GM19240 (cell line): ENCODE data around the gene IMPDH2.

Experiments
- DNase-seq: peaks from one replicate; pipeline ENCODE4 v3.0.0; 2011; ENCODE audit warnings: low spot score; ENCODE audit not compliant: insufficient read length

The IMPDH2 gene

GRCh38 chr3:48984663-48985062 lies 44.5 kb downstream of the IMPDH2 start:
- DNase-seq: no peak

GRCh38 chr3:48983096-48983495 lies 46.1 kb downstream of the IMPDH2 start:
- no peak for DNase-seq

GRCh38 chr3:48982686-48983085 lies 46.5 kb downstream of the IMPDH2 start:
- no peak for DNase-seq

- no peak for DNase-seq
Observed at GRCh38 chr3:48982016-48982415, 47.2 kb downstream of the IMPDH2 start.

- no peak for DNase-seq
Observed at GRCh38 chr3:48980295-48980694, 48.9 kb downstream of the IMPDH2 start.

- DNase-seq: no peak
Observed at GRCh38 chr3:48979451-48979850, 49.7 kb downstream of the IMPDH2 start.
